Ramos (cell line): ENCODE data around the gene JARID2.

Experiments used
- in situ Hi-C: fragments of 300-500 bp; cut with MboI; formaldehyde crosslinking; loops from one replicate; pipeline ENCODE4 v1.14.3; 2022; ENCODE audit warnings: low sequenced_read_pairs; ENCODE audit not compliant: unreplicated experiment

Gene JARID2

GRCh38 chr6:15474196-15474595 lies 228.3 kb downstream of the JARID2 start:
- in situ Hi-C loops: no loop called here

DNA sequence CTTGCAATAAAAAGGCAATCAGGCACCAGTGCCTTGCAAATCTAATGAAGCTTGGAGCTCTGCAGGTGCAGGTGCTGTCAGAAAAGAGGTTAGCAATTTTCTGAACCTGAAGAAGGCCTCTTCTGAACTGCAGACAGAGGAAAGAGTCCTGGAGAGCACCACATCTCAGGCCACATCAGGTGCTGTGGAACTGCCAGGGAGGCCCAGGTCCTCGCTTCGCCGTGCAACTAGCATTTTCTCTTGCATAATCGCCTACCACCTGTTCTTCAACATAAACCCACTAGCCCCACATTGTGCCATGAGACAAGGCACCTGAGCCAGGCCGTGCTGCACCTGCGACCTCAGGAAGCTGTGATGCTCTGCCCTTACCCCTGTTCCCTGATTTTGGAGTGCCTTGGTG lies 229.4 kb downstream of the JARID2 start:
- in situ Hi-C loops: no loop called here

DNA sequence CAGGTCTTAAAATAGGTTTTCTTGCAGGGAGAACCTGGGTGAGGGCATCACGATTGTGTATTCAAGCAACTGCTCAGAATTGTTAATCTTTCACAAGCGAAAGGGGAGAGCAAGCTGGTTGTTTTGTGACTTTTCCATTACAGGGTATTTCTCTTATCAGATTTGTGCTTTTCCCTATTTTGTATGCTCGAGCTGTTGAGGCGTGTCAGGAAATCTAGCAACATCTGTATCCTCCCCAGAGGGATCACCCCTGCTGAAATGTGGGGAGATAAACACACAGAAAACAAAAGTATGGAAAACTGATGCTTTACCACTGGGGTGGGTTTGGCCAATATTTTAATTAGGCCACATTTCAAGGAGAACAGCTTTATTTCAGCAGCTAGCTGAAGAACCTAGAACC lies 230.0 kb downstream of the JARID2 start:
- in situ Hi-C loops: no loop called here

DNA sequence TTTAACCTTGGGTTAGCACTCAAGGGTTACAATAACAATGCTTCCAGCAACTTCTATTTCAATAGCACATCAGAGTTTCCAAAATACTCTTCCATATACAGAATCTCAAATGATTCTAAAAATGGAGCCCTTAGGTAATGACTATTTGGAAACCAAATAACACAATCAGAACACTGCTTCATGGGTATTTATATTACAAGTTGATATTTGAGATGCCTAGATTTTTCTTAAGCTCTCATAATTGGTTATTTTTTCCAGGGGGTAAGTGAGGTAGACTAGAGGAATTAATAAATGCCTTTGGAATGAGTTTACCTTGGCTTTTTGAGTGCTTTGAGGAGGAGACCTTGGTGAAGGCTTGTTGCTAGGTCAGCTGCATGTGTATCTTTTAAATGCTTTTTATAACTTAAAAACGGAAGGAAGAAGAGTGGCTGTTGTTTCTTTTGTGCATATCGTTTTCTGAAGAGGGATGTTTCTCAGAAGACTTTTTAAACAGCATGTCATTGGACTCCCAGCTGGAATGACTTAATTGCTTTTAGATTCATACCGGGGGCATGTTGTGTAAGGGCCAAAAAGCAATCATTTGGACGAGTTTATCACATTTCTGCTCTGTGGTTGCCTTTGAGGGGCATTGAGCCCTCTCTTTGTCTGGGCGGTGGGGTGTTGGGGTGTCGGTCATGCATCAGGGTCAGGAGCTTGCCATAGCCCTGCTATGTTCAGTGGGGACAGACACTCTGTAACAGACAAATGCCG lies 230.9 kb downstream of the JARID2 start:
- in situ Hi-C loops: no loop called here

DNA sequence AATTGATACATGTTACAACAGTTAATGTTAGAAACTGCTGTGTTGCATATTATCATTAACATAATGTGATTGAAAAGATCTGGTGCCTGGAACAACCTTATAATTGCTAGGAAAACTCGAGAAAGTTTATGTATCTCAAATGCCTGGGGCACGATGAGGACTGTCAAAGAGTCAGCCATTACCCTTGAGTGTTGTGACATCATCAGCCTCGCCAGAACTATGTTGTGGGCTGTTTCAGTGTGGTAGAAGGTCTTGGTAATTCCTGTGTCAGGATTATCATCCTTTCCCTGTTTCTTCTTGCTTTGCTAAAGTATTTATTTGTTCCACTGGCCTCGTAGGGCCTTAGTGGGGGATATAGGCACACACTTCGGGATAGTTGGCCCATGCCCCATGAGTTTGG lies 231.9 kb downstream of the JARID2 start:
- in situ Hi-C loops: no loop called here

- in situ Hi-C loops: no loop called here
Measured at GRCh38 chr6:15479761-15480160, 233.9 kb downstream of the JARID2 start.

- in situ Hi-C loops: no loop called here
Measured at GRCh38 chr6:15480525-15480924, 234.7 kb downstream of the JARID2 start.

GRCh38 chr6:15481390-15482291 lies 235.8 kb downstream of the JARID2 start:
- in situ Hi-C loops: no loop called here

GRCh38 chr6:15483060-15483459 lies 237.2 kb downstream of the JARID2 start:
- in situ Hi-C loops: no loop called here

DNA sequence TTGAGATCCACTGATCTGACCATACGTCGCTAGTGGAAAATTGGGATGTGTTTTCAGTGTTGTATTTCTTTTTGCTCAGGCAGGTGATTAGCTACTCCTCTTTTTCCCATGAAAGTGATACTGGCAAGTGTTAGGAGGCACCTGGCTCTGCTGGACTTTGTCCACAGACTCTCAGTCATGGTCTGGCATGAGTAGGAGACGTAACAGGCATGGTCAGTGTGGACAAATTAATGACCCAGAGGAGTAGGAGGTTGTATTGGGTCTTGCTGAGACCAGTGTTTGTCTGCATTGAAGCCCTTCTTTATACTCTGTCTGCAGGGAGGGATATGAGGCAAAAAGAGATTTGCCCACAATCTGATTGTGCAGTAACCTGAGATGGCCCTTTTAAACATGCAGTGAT lies 238.3 kb downstream of the JARID2 start:
- in situ Hi-C loops: no loop called here

DNA sequence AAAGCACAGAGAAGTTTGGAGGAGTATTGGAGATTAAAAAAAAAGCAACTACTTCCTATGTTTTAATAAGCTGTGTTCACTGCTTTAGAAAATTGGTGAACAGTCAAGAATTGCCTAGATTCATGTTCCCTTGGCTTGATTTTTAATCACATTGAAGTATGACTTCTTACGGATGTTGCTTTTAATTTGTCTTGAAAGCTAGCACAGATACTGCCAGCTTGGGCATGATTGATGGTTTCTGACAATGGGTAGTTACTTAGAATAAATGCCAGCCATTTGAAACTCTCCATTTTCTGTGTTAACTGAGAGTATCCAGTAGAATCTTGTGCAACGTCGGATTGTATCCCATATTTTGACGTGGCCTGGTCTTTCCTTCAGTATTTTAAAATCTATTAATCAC lies 239.0 kb downstream of the JARID2 start:
- in situ Hi-C loops: no loop called here

DNA sequence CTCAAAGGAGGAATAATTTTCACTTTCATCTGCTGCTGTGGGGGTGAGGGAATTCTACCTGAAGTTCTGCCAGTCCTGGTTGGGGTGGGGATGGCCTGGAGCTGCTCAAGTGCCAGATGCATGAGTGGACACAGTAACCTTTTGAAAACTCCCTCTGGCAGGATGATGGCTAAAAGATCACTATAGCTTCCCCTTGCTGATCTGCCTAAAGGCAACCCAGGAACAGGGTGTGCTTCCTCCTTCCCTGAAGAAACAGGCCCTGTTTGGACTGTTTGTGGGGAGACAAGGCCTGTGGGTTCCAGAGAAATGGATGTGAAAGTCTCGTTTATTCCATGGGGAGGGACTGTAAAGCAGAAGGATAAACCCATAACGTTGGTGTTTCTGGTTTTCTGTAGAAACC lies 240.1 kb downstream of the JARID2 start:
- in situ Hi-C loops: no loop called here

DNA sequence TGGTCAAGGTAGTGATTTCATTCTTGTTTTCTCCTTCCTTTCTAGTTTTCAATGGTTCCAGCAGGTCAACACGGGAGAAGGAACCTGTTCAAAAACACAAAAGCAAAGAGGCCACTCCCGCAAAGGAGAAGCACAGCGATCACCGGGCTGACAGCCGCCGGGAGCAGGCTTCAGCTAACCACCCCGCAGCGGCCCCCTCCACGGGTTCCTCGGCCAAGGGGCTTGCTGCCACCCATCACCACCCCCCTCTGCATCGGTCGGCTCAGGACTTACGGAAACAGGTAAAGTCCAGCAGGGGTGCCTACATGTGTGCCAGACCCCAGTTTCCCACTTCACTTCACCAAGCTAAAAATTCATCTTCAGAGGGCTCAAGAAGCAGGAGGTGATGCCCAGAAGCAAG lies 241.4 kb downstream of the JARID2 start:
- in situ Hi-C loops: no loop called here

- in situ Hi-C loops: no loop called here
Measured at GRCh38 chr6:15489261-15489962, 243.5 kb downstream of the JARID2 start.

GRCh38 chr6:15490242-15491100 lies 244.6 kb downstream of the JARID2 start:
- in situ Hi-C loops: no loop called here

DNA sequence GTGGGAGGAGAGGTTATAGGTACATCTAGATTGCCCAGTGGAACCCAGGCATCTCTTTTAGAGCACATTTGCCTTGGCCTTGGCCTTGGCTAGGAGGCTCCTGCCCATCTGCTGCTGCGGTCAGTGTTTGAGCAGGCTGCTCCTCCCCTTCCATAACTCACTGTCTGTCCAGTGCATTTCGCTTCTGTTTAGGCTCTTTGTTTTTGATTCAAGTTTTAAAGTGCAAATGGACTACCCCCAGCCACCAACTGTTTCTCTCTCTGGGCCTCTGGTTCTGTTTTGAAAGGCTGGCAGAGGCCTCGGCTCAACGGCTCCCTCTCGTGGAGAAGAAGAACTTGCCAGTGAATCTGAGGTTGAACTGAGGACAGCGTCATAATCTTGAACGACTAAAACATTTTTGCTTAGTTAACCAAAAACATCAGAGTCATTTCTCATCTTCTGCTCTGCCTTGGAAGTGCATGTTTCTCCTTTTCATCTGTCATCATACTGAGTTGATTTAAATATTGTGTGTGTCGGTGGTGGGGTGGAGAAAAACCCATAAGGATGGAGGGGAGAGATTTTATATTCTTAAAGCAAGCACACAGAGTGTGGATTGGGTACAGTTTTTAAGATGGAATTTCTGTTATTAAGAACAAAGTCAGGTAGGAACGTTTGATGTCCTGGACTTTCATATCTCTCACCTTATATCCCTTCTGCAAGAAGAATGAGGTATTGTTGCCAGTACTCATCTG lies 245.6 kb downstream of the JARID2 start:
- in situ Hi-C loops: no loop called here

DNA sequence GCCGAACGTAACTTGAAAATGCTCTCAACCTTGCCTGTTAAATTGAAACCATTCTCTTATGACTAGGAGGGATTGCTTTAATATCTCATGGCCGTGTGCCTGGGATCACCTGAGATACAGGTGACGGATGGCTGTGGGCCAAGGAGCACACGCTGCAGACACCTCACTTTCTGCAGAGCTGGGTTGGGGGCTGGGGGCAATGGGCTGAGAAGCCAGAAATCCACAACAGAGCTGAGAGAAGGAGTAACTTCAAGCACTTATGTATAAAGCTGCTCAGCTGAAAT lies 246.1 kb downstream of the JARID2 start:
- in situ Hi-C loops: no loop called here

DNA sequence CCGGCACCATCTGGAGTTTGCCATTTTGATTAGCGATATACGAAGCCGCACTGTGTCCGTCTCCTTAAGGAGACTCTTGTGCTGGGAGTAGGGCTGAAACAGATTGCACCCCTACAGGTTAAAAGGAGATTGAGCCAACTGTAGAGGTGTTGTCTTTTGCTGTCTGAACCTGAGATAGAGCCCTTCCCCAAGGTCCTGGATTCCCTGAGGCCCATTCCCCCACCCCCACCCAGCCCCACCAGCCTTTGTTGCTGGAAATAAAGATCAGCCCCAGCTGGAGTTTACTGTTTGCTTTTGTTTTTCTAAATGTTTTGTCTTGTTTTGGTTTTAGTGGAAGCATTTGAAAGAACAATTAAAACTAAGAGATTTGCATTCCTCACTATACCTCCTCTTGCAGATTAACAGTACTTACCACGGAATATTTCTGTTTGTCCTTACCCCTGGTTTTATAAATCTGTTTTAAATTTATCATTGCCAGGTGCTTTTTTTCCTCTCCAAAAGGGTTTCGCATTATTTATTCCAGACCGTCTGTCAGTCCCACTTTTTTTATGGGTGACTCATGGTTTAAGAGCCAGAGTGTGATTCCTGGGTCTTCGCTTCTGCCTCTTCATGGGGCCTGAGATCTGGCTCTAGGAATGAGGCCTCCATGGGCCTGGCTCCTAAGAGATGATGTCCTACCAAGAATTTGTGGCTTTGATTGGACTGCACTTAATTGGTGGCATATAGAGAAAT lies 247.7 kb downstream of the JARID2 start:
- in situ Hi-C loops: no loop called here

DNA sequence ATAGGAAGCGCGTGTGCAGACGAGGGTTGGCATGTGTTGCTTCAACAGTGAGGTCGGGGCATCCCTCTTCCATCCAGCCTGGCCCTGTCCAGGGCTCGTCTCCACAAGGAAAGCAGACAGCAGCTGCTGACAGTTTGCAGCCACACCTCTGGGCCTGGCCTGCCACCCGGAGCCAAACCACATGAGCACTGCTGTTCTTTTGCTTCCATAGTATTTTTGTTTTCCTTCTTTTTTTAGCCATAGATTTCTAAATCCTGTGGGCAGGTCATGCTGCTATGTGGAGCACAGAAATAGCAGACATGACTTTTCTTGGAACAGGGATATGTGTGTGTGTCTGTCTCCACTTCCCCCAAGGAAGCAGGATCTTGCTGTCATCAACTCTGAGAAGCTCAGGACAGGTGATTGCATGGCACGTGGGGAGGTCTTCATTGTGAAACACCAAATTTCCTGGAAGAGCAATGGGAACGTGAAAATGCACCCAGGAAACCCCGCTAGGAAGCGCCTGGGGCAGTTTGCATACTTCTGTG lies 249.6 kb downstream of the JARID2 start:
- in situ Hi-C loops: no loop called here
